Measurements from ENCODE around the gene ZDHHC7.
A peak's percentile ranks its signal among the peaks of the same experiment; 100 is the strongest.

The ZDHHC7 gene

GRCh38 chr16:84932681-84933080, 78.7 kb downstream of the ZDHHC7 start:
- DNase-seq = no peak

DNA sequence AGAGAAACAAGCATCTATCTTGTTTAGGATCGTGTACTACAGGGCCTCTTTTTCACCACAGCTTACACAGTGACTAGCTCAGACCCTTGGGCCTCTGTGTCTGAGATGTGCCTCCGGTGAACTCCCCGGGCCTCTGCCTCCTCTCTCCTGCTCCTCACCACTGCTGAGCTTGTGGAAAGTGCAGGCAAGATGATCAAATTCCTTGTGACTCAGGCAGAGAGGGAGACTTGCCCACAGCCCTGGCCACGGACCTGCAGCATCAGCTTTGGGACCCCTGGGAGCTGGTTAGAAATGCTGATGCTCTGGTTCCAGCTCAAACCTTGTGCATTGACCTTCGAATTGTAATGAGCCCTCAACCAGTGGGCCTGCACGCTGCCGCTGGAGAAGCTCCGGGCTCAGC, 79.8 kb downstream of the ZDHHC7 start:
- DNase-seq = no peak

DNA sequence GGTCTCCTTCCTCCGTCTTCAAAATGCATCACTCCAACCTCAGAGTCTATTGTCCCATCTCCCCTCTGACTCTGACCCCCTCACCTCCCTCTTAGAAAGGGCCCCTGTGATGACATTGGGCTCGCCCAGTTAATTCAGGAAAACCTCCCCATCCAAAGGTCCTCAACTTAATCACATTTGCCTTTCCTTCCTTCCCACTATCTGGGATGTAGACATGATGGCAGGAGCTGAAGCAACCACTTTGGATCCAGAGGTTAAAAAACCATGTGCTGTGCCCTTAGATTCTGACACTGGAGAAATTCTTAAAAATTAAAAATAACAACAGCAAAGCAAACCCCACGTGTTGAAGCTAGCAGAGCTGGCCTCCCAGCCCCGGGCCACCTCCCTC, 80.2 kb downstream of the ZDHHC7 start:
- no peak for DNase-seq

DNA sequence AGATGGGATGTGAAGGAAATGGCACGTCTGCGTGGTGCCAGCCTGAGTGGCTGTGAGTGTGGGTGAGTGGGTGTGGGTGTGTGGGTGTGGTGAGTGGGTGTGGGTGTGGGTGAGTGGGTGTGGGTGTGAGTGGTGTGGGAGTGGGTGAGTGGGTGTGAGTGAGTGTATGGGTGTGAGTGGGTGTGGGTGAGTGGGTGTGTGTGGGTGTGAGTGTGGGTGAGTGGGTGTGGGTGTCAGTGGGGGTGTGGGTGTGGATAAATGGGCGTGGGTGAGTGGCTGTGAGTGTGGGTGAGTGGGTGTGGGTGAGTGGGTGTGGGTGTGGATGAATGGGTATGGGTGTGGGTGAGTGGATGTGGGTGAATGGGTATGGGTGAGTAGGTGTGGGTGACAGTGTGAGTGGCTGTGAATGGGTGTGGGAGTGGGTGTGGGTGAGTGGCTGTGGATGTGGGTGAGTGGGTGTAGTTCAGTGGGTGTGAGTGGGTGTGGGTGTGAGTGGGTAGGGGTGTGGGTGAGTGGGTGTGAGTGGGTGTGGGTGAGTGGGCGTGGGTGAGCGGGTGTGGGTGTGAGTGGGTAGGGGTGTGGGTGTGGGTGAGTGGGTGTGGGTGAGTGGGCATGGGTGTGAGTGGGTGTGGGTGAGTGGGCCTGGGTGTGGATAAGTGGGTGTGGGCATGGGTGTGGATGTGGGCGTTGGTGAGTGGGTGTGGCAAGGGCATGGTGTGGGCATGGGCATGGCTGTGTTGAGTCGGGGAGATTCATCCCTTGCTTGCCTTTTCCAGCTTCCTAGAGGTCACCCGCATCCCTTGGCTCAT, 80.8 kb downstream of the ZDHHC7 start:
- peak; percentile 28 for DNase-seq

- peak; percentile 8 for DNase-seq
Observed at GRCh38 chr16:84929421-84930297, 81.7 kb downstream of the ZDHHC7 start.

DNA sequence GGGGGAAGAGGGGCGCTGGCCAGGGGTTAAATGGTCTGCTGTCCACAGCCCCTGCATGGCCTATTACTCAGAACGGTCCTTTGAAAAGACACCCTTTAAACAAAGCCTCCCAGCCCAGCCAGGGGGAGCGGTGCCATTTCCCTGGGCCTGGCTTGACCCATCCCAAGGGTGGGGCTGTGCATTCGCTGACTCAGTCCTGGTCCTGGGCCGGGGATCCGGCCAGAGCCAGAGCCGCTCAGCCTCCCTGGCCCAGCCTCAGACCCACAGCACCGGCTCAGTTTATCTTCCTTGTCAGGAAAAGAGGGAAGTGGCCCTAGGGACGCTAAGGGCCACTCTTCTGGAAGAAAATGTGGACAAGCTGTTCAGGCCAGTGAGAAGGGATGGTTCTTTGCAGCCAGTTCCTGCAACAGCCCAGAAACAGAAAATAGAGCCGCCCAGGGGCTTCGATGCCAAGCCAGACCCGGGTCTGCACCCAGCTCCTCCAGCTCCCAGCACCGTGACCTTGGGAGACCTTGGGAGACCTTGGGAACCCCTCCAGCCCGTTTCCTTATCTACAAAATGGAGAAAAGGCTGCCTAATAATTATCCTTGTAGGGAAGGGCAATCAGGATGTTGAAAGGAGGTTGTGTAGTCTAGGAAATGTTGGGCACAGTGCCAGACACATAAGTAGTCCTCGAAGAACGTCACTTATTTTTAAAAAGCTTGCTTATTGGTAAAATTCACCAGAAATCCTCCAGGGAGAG, 82.5 kb downstream of the ZDHHC7 start:
- no peak for DNase-seq

- DNase-seq = no peak
Observed at GRCh38 chr16:84927621-84928591, 83.4 kb downstream of the ZDHHC7 start.

GRCh38 chr16:84926462-84926861, 84.9 kb downstream of the ZDHHC7 start:
- DNase-seq = no peak

DNA sequence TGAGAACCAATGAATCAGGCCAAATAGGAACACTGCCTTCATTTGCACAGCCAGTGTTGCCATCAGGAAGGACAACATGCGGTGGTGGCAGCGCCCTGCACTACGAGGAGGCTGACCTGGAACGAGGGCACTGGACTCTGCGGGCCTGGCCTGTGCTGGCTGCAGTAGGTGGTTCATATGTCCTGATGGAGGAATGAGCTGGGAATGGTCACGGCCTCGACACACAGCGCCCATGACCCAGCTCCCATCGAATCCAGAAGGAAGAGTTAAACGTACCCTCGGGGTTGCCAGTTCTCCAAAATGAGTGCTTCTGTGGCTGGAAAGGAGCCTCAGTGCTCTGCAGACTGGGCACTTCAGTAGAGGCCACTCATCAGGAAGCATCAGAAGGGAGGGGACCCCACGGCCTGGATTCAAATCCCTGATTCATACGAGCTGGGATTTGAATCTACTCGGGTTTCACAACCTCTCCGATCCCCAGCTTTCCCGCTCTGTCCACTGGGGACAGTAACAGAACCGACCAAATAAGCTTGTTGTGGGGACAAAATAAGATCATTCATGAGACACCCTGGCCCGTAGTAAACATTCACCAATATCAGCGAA, 85.5 kb downstream of the ZDHHC7 start:
- no peak for DNase-seq

- DNase-seq = peak; percentile 82
Observed at GRCh38 chr16:84925092-84925772, 86.1 kb downstream of the ZDHHC7 start.

DNA sequence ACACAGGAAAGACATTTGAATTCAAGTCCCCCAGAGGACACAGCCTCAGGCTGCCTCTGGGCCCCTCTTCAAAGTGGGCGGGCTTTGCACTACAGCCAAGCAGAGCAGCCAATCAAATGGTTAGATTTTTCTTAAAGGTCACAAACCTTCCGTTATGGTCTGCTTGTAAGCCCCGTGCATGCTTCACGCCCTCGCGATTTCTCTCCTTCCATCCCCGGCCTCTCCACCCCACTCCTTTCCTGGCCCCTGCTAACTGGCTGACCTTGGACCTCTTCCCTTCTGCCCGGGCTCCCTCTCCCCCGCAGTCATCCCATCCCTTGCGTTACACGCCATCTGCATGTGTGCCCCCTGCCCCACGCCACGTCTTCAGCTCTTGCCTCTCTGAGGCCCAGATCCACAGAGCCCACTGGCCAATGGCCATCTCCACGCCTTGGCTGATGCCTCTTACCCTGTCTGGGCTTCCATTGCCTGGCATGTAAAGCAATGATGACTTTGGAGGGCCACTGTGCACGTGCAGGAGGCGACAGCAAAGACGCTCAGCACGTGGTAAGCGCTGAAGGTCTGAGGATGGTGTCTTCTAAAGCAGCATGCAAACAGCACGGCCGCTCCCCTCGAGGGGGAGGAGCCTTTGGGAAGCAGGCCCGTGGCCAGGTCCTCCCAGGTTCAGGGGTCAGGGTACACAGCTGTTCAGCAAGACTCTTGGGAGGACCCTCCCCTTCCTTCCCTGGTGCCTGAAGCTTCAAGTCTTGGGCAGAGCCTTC, 86.8 kb downstream of the ZDHHC7 start:
- DNase-seq = no peak

Data from activated CD4-positive, alpha-beta T cell treated with anti-CD3 and anti-CD28 coated beads for 48 hours (primary cell).